DND-41 (cell line): ENCODE measurements around the gene AR.

Experiments
- ATAC-seq: fragments of 200-7000 bp; cut with Tn5 transposase; 3 replicates; pipeline ENCODE4 v1.9.1; 2021; ENCODE audit warnings: low read depth; ENCODE audit not compliant: insufficient read depth
- DNase-seq: peaks from one replicate; pipeline ENCODE4 v3.0.0-alpha.2; 2020
- H2AFZ ChIP-seq: 2 replicates; pipeline ENCODE4 v1.6.0; 2012; ENCODE audit warnings: low read depth, low read length
- H3K27ac ChIP-seq: 2 replicates; pipeline ENCODE4 v1.5.1; 2012; ENCODE audit warnings: low read length, inconsistent platforms
- H3K27me3 ChIP-seq: fragments of 200-600 bp; sonication (generic); 2 replicates; pipeline ENCODE4 v1.6.0; 2012; ENCODE audit warnings: low read length, mild to moderate bottlenecking, inconsistent platforms; ENCODE audit not compliant: insufficient read depth, poor library complexity
- H3K36me3 ChIP-seq: 2 replicates; pipeline ENCODE4 v1.5.1; 2012; ENCODE audit warnings: low read length, inconsistent platforms; ENCODE audit not compliant: insufficient read depth
- H3K4me1 ChIP-seq: 2 replicates; pipeline ENCODE4 v1.5.1; 2012; ENCODE audit warnings: mild to moderate bottlenecking, low read length; ENCODE audit not compliant: insufficient read depth
- H3K4me2 ChIP-seq: 2 replicates; pipeline ENCODE4 v1.6.0; 2012; ENCODE audit warnings: mild to moderate bottlenecking, moderate library complexity, low read length, inconsistent platforms; ENCODE audit not compliant: insufficient read depth
- H3K4me3 ChIP-seq, 2 experiments: fragments of 200-600 bp in 1 of 2; shearing (Covaris generic) in 1 of 2; 2 replicates each; pipeline ENCODE4 v1.5.1; 2012 to 2016; ENCODE audit warnings: inconsistent platforms in 2 of 2, low read length in 2 of 2, mild to moderate bottlenecking in 2 of 2, low read depth in 1 of 2, moderate library complexity in 1 of 2
- H3K79me2 ChIP-seq: 2 replicates; pipeline ENCODE4 v1.6.0; 2012; ENCODE audit warnings: low read length, inconsistent platforms; ENCODE audit not compliant: insufficient read depth
- H3K9ac ChIP-seq: 2 replicates; pipeline ENCODE4 v1.6.0; 2012; ENCODE audit warnings: low read depth, mild to moderate bottlenecking, inconsistent platforms, low read length, moderate library complexity
- H3K9me3 ChIP-seq: 2 replicates; pipeline ENCODE4 v1.5.1; 2012; ENCODE audit warnings: low read length, moderate library complexity, mild to moderate bottlenecking, inconsistent platforms; ENCODE audit not compliant: insufficient read depth, severe bottlenecking
- H4K20me1 ChIP-seq: 2 replicates; pipeline ENCODE4 v1.6.0; 2012; ENCODE audit warnings: low read length; ENCODE audit not compliant: insufficient read depth
- EZH2 ChIP-seq: IDR thresholded peaks from 3 replicates; pipeline ENCODE4 v1.6.1; 2012; ENCODE audit warnings: borderline replicate concordance, low read depth, mild to moderate bottlenecking, moderate library complexity, low read length, inconsistent platforms; ENCODE audit not compliant: severe bottlenecking
- TF ChIP-seq, protein P1 (sequence below): IDR thresholded peaks from 2 replicates; pipeline ENCODE4 v1.5.1; 2012; ENCODE audit warnings: borderline replicate concordance, low read length, moderate library complexity, mild to moderate bottlenecking; ENCODE audit not compliant: poor library complexity, severe bottlenecking; ENCODE audit errors: extremely low read depth

Gene AR

DNA sequence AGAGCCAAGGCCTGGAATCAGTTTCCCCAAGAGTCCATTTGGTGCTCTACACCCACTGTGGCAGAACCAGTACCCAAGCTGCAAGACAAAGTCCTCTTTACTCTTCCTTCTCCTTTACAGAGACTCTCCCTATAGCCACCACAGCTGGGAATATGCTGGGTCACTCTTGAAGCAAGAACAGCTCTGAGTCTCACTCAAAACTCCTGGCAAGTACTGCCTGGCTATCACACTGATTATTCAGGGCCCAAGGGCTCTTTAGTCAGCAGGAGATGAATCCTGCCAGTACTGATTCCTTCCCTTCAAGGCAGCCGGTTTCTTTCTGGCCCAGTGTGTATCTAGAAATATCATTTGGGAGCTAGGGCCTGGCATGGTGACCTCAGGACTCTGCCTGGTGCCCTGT is 130.9 kb downstream of the AR start:
- no peaks in the 10 kb centered on the region for H3K36me3 ChIP-seq
- ATAC-seq (no peak), DNase-seq (no peak)
- no peak overlapping the region for H3K9ac ChIP-seq
- H3K27me3 ChIP-seq: no peaks in the 10 kb centered on the region
- H3K27ac ChIP-seq: no peak overlapping the region
- H3K79me2 ChIP-seq: no peaks in the 10 kb centered on the region
- no peak overlapping the region for H3K4me3 ChIP-seq
- H3K4me1 ChIP-seq: no peaks in the 10 kb centered on the region
- TF ChIP-seq EZH2: no peak
- TF ChIP-seq, protein P1, sequence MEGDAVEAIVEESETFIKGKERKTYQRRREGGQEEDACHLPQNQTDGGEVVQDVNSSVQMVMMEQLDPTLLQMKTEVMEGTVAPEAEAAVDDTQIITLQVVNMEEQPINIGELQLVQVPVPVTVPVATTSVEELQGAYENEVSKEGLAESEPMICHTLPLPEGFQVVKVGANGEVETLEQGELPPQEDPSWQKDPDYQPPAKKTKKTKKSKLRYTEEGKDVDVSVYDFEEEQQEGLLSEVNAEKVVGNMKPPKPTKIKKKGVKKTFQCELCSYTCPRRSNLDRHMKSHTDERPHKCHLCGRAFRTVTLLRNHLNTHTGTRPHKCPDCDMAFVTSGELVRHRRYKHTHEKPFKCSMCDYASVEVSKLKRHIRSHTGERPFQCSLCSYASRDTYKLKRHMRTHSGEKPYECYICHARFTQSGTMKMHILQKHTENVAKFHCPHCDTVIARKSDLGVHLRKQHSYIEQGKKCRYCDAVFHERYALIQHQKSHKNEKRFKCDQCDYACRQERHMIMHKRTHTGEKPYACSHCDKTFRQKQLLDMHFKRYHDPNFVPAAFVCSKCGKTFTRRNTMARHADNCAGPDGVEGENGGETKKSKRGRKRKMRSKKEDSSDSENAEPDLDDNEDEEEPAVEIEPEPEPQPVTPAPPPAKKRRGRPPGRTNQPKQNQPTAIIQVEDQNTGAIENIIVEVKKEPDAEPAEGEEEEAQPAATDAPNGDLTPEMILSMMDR: no peak
- H3K9me3 ChIP-seq: no peaks in the 10 kb centered on the region
- no peak overlapping the region for H3K4me2 ChIP-seq
- no peak overlapping the region for H2AFZ ChIP-seq
- no peaks in the 10 kb centered on the region for H4K20me1 ChIP-seq

DNA sequence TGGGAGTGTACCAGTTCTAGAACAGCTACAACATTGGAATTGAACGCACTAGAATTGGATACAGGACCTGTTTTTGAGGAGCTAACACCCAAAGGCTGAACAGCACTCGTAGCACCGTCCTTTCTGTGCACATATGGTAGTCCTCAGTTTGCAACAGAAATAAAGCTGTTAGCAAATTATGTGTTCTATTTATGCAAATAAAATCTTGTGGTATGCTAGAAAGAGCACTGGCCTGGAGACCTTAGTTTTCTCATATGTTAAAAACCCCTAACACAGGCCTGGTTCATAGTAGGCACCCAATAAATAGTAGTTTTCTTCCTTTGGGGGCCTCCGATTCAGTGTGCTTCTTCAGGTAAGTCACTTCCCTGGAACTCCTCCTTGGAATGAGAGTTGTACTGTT is 140.3 kb downstream of the AR start:
- Histone ChIP-seq H4K20me1 (no peaks in the 10 kb centered on the region), H3K79me2 (no peaks in the 10 kb centered on the region), H3K4me3 (no peak overlapping the region), H3K36me3 (no peaks in the 10 kb centered on the region), H3K27ac (no peak overlapping the region), H3K9ac (no peak overlapping the region), H3K9me3 (no peaks in the 10 kb centered on the region), H2AFZ (no peak overlapping the region), H3K4me1 (no peaks in the 10 kb centered on the region), H3K27me3 (no peaks in the 10 kb centered on the region), H3K4me2 (no peak overlapping the region)
- ATAC-seq: no peak
- TF ChIP-seq, protein P1: no peak
- no peak for TF ChIP-seq EZH2
- no peak for DNase-seq

DNA sequence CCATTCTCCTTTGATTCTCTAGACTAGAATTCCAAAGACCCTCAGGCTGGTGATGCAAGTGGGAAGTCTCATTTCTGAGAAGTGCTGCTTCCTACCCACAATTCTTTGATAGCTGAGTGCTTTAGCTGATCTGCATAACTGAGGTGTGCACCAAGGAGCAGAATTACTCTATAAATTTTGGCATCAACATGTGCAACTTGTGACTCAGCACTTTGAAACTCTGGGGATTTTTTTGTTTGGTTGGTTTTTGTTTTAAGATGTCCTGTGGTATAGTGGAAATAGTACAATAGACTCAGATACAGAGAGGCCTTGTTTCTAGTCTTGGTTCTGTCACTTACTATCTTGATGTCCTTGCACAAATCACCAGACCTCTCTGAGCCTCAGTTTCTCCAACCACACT is 148.4 kb downstream of the AR start:
- Histone ChIP-seq H3K27ac (no peak overlapping the region), H4K20me1 (no peaks in the 10 kb centered on the region), H3K4me3 (no peak overlapping the region), H3K9ac (no peak overlapping the region), H3K9me3 (no peaks in the 10 kb centered on the region), H3K4me1 (no peaks in the 10 kb centered on the region), H3K36me3 (no peaks in the 10 kb centered on the region), H3K27me3 (no peaks in the 10 kb centered on the region), H2AFZ (no peak overlapping the region), H3K4me2 (no peak overlapping the region), H3K79me2 (no peaks in the 10 kb centered on the region)
- DNase-seq: no peak
- ATAC-seq: no peak
- TF ChIP-seq, protein P1: no peak
- TF ChIP-seq EZH2: no peak

DNA sequence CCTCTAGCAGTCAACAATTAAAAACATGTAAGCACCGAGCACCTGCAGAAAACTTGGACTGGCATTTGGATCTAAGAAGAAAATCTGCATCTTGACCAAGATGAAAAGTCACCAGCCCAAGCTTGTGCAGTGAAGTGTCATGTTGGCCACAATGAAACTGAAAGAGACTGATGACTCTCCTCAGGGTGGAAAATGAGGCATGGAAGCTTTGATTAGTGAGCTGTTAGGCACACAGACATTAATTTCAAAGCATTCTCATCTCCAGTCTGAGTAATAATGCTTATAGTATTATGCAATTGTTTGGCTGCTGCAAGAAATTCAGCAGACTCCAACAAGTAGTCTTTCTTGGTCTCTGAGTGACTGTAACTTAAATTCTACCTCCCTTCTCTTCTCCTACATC is 150.1 kb downstream of the AR start:
- Histone ChIP-seq H3K79me2 (no peaks in the 10 kb centered on the region), H3K4me2 (no peak overlapping the region), H4K20me1 (no peaks in the 10 kb centered on the region), H3K4me1 (no peaks in the 10 kb centered on the region), H3K9ac (no peak overlapping the region), H3K27ac (no peak overlapping the region), H3K27me3 (no peaks in the 10 kb centered on the region), H3K9me3 (no peaks in the 10 kb centered on the region), H2AFZ (no peak overlapping the region), H3K36me3 (no peaks in the 10 kb centered on the region), H3K4me3 (no peak overlapping the region)
- DNase-seq: no peak
- no peak for ATAC-seq
- TF ChIP-seq, protein P1: no peak
- no peak for TF ChIP-seq EZH2
